PC-9 (cell line): Measurements from ENCODE around the gene XPO4. TPM values are rescaled to one million over a fixed set of nuclear protein-coding genes. Genes with fewer than 3 reads are reported as not detected.

Experiments used
- BruUV-seq: library from RNA; stranded (reverse); fragments of 400-500 nt; replicated peaks from 2 replicates; lab custom pipeline; 2021; lab: Mats Ljungman, UMichigan
- CTCF ChIA-PET: fragments of 300-600 bp; sonication (Branson Sonifier 250); formaldehyde crosslinking; loops from one replicate; lab custom pipeline; 2022; ENCODE audit warnings: antibody characterized with exemption; lab: Charles Lee
- POLR2A ChIA-PET: fragments of 300-600 bp; sonication (Branson Sonifier 250); formaldehyde crosslinking; loops from one replicate; lab custom pipeline; 2022; ENCODE audit warnings: antibody characterized with exemption; ENCODE audit not compliant: unreplicated experiment; lab: Charles Lee
- DNase-seq, 2 experiments: peaks; one replicate each; pipeline versions ENCODE4 v3.0.0 to v3.0.0-alpha.2; 2015 to 2022; ENCODE audit warnings: mixed read lengths in 1 of 2
- H2AFZ ChIP-seq: fragments of 200-600 bp; sonication (generic); 2 replicates; pipeline ENCODE4 v1.8.1; 2017; ENCODE audit warnings: antibody characterized with exemption
- H3F3A ChIP-seq: fragments of 200-600 bp; sonication (generic); 2 replicates; pipeline ENCODE4 v1.8.1; 2017; ENCODE audit warnings: antibody characterized with exemption, mild to moderate bottlenecking, low read depth; ENCODE audit not compliant: insufficient read depth
- H3K27ac ChIP-seq: fragments of 200-600 bp; sonication (generic); 2 replicates; pipeline ENCODE4 v1.6.1; 2016; ENCODE audit warnings: mixed run types
- H3K27me3 ChIP-seq: fragments of 200-600 bp; sonication (generic); 2 replicates; pipeline ENCODE4 v1.6.1; 2016; ENCODE audit warnings: low read depth, mixed run types; ENCODE audit not compliant: insufficient read depth
- H3K36me3 ChIP-seq: fragments of 200-600 bp; sonication (generic); 2 replicates; pipeline ENCODE4 v1.6.1; 2016; ENCODE audit warnings: low read depth, mixed run types
- H3K4me1 ChIP-seq: fragments of 200-600 bp; sonication (generic); replicated peaks from 2 replicates; pipeline ENCODE4 v1.6.1; 2016; ENCODE audit warnings: mixed run types; ENCODE audit not compliant: insufficient read depth
- H3K4me2 ChIP-seq: fragments of 200-600 bp; sonication (generic); 2 replicates; pipeline ENCODE4 v1.6.1; 2017; ENCODE audit warnings: mixed run types
- H3K4me3 ChIP-seq: fragments of 200-600 bp; sonication (generic); 2 replicates; pipeline ENCODE4 v1.6.1; 2016; ENCODE audit warnings: mixed run types
- H3K79me2 ChIP-seq: fragments of 200-600 bp; sonication (generic); 2 replicates; pipeline ENCODE4 v1.6.1; 2017; ENCODE audit warnings: low read depth, mixed run types
- H3K9me2 ChIP-seq: fragments of 200-600 bp; sonication (generic); 2 replicates; pipeline ENCODE4 v1.8.1; 2017; ENCODE audit warnings: mild to moderate bottlenecking; ENCODE audit not compliant: insufficient read depth
- H3K9me3 ChIP-seq: fragments of 200-600 bp; sonication (generic); 2 replicates; pipeline ENCODE4 v1.8.1; 2016; ENCODE audit warnings: low read depth; ENCODE audit not compliant: insufficient read depth
- H4K20me1 ChIP-seq: fragments of 200-600 bp; sonication (generic); 2 replicates; pipeline ENCODE4 v1.8.1; 2017; ENCODE audit not compliant: insufficient read depth
- EZH2 ChIP-seq: fragments of 200-600 bp; sonication (generic); IDR thresholded peaks from 2 replicates; pipeline ENCODE4 v1.8.0; 2017; ENCODE audit warnings: antibody characterized with exemption, low read depth
- intact Hi-C: fragments of 100-400 bp; cut with micrococcal nuclease; formaldehyde crosslinking; loops from one replicate; pipeline ENCODE4 v1.10.0; 2022; ENCODE audit not compliant: unreplicated experiment
- total RNA-seq: library from RNA; stranded (reverse); gene quantifications from 2 replicates; pipeline ENCODE4 v1.2.3, GENCODE V29; 2021
- TF ChIP-seq, protein P1 (sequence below): fragments of 200-600 bp; sonication (generic); conservative IDR thresholded peaks from 2 replicates; pipeline ENCODE4 v1.6.1; 2017; ENCODE audit warnings: mixed run types, antibody characterized with exemption, mild to moderate bottlenecking, moderate library complexity

Gene XPO4
- total RNA-seq, 1 experiment from 2014 or later = 11.1 TPM

DNA sequence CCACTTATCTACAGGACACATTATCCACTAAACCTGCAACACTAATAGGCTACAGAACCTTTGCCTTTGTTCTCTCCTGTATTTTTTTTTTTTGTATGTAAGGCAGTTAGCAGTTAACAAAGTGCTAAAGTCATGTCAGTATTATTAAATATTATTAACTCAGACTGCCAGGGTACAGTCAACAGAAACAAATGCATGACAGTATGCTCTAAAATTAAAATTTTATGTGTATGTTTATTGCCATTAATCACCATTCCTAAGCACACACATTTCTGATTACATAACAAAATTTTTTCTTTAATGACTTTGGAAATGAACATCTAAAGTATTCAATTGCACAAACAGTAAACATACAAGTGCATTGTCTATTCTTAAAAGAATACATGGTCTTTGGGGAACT is 41.7 kb downstream of the XPO4 start:
- no peaks in the 10 kb centered on the region; the same call in 1 of the 2 replicates for H3K9me3 ChIP-seq
- H3K27me3 ChIP-seq = no peaks in the 10 kb centered on the region
- H3K4me1 ChIP-seq = no peaks in the 10 kb centered on the region
- H2AFZ ChIP-seq = no peak overlapping the region
- peaks cover 9% of the 10 kb centered on the region for H3F3A ChIP-seq
- H3K4me3 ChIP-seq = no peak overlapping the region
- no peaks in the 10 kb centered on the region for H3K36me3 ChIP-seq
- ChIA-PET CTCF (no interaction called here), POLR2A (interaction anchor here (0.6 kb wide), 1 partner anchor 11 kb away, joined by 8 read pairs; no protein-coding TSS in a partner anchor)
- peaks cover 6% of the 10 kb centered on the region; the same call in 1 of the 2 replicates for H3K79me2 ChIP-seq
- no peak overlapping the region for H3K4me2 ChIP-seq
- no peak for TF ChIP-seq EZH2
- TF ChIP-seq, protein P1, sequence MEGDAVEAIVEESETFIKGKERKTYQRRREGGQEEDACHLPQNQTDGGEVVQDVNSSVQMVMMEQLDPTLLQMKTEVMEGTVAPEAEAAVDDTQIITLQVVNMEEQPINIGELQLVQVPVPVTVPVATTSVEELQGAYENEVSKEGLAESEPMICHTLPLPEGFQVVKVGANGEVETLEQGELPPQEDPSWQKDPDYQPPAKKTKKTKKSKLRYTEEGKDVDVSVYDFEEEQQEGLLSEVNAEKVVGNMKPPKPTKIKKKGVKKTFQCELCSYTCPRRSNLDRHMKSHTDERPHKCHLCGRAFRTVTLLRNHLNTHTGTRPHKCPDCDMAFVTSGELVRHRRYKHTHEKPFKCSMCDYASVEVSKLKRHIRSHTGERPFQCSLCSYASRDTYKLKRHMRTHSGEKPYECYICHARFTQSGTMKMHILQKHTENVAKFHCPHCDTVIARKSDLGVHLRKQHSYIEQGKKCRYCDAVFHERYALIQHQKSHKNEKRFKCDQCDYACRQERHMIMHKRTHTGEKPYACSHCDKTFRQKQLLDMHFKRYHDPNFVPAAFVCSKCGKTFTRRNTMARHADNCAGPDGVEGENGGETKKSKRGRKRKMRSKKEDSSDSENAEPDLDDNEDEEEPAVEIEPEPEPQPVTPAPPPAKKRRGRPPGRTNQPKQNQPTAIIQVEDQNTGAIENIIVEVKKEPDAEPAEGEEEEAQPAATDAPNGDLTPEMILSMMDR = no peak
- no TSS peak for BruUV-seq
- no peaks in the 10 kb centered on the region for H3K9me2 ChIP-seq
- no peak for DNase-seq
- peaks cover 10% of the 10 kb centered on the region for H4K20me1 ChIP-seq
- intact Hi-C loops = no loop called here
- no peak overlapping the region for H3K27ac ChIP-seq

DNA sequence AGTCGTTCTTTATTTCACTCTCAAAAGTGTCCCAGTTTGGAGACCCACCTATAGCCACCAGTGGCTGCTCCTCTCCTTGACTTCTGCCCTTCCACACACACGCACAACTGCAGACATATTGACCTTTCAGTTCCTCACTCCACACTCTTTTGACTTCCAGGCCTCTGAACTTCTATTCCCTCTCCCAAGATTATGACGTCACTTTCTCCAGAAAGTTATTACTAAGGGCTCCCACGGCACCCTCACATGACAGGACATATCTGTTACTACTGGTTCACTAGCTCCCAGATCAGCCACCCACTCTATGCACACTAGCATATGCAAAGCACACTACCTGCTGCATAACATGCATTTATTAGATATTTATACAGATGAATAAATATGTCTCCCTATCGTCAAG is 45.9 kb downstream of the XPO4 start:
- intact Hi-C loops = no loop called here
- no TSS peak for BruUV-seq
- CTCF ChIA-PET = no interaction called here
- Histone ChIP-seq H3K4me2 (no peak overlapping the region), H4K20me1 (no peaks in the 10 kb centered on the region), H3K79me2 (no peaks in the 10 kb centered on the region), H3K9me2 (no peaks in the 10 kb centered on the region), H3K9me3 (no peaks in the 10 kb centered on the region), H3K4me1 (no peaks in the 10 kb centered on the region), H3K27me3 (no peaks in the 10 kb centered on the region), H3F3A (peaks cover 3% of the 10 kb centered on the region; the same call in 1 of the 2 replicates), H3K4me3 (no peak overlapping the region), H2AFZ (no peak overlapping the region), H3K36me3 (no peaks in the 10 kb centered on the region), H3K27ac (no peak overlapping the region)
- POLR2A ChIA-PET = no interaction called here
- no peak for TF ChIP-seq EZH2
- TF ChIP-seq, protein P1 = no peak
- DNase-seq = no peak

DNA sequence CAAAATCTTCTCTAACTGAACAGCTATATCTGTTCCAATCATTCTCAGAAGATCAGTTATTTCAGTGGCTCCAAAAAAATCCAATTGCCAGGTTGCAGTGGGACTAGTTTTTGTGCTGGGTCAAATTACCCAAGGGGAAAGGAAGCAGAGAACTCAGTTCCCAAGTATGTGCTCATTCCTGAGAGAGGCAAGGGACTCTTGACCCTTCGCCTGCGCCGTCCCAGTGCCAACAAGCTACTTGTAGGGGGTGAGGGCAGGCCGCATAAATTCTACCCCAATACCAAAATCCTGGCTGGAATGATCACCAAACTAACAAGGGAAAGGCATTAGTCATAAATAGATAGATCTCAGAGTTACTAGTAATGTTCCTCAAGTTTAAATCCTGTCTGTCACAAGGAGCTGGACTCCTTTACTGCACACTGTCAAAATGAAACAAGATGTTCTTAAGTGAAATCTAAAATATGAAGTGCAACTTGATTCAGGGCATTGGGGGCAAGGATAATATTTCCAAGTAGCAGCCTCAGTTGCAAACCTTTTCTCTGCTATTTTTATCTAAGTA is 50.6 kb downstream of the XPO4 start:
- TF ChIP-seq, protein P1 = no peak
- no peak for TF ChIP-seq EZH2
- POLR2A ChIA-PET = no interaction called here
- Histone ChIP-seq H3K4me2 (no peak overlapping the region), H3K27me3 (no peaks in the 10 kb centered on the region), H4K20me1 (no peaks in the 10 kb centered on the region), H3K79me2 (no peaks in the 10 kb centered on the region; the same call in 1 of the 2 replicates), H3F3A (peaks cover 9% of the 10 kb centered on the region; the same call in 1 of the 2 replicates), H2AFZ (no peak overlapping the region), H3K27ac (no peak overlapping the region), H3K9me3 (no peaks in the 10 kb centered on the region), H3K4me3 (no peak overlapping the region), H3K9me2 (no peaks in the 10 kb centered on the region), H3K4me1 (no peaks in the 10 kb centered on the region), H3K36me3 (no peaks in the 10 kb centered on the region)
- CTCF ChIA-PET = no interaction called here
- BruUV-seq = no TSS peak
- intact Hi-C loops = no loop called here
- no peak for DNase-seq
